Sigmoid colon (tissue), 4 donors: ENCODE measurements around the gene BBS1.

ENCODE experiments used
- CTCF ChIP-seq, 4 experiments: fragments of 450-650 bp in 3 of 4; fragments of 200-600 bp in 1 of 4; IDR thresholded peaks; one replicate each; pipeline ENCODE4 v1.5.1; 2016 to 2019; ENCODE audit warnings: antibody characterized with exemption in 4 of 4, mild to moderate bottlenecking in 3 of 4, moderate library complexity in 2 of 4
- EP300 ChIP-seq, 4 donors: sonication (generic); formaldehyde crosslinking; IDR thresholded peaks; one replicate each; pipeline ENCODE4 v1.6.1; 2017; ENCODE audit warnings: antibody characterized with exemption in 4 of 4
- POLR2AphosphoS5 ChIP-seq, 4 donors: sonication (generic); formaldehyde crosslinking; IDR thresholded peaks; one replicate each; pipeline ENCODE4 v1.6.1; 2017; ENCODE audit warnings: antibody characterized with exemption in 4 of 4

- TF ChIP-seq CTCF (IDR thresholded peaks at IDR 0.05) (no peak), EP300 (IDR thresholded peaks at IDR 0.05) (no peak), POLR2AphosphoS5 (IDR thresholded peaks at IDR 0.05) (no peak)
Measured at GRCh38 chr11:66467756-66468155, 42.7 kb upstream of the BBS1 start.
